GM19372 (cell line): Measurements from ENCODE around the gene U2AF1L4.

Source experiments
- ATAC-seq: cut with Tn5 transposase; IDR thresholded peaks from one replicate; pipeline ENCODE4 v1.9.1; 2021; ENCODE audit warnings: mild to moderate bottlenecking, low read depth, moderate library complexity; ENCODE audit not compliant: unreplicated experiment

The U2AF1L4 gene

GRCh38 chr19:35759697-35760096 is 14.5 kb upstream of the U2AF1L4 start:
- no peak for ATAC-seq

DNA sequence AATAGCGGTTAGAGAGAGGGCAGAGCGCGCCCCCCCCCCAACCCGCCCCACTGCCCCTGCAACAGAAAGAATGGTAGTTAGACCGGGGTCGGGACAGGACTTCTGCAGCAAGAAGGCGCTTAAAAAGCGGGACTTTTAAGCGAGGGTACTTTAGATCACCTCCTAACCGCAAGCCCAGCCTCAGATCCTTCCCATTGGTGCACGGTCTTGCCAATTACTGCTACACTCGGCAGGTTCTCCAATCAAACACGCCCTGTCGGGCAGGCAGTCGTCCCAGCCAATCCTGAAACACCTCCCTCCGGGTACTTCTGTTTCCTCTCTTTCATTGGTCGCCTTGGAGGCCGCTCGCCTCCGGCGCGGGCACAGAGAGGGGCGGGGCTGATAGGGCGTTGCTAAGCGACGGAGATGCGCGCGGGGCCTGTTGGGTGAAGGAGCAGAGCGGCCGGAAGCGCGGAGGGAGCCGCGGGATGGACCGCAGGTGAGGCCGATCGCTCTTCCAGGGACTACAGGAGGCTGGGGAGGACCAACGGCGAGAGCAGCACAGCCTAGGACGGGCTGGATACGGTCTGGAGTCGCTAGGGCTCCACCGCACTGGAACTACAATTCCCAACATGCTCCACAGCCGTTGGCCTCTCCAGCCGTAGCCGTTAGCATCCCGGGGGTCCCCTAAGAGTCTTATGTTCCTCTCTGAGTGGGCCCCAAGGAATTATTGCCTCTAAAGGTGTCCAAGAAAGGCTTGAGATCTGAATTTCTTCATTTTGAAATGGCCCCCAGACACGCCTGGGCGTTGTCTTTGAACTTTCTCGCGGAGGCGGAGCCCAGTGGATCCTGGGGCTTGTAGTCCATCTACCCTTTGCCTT is 12.8 kb upstream of the U2AF1L4 start, which contains the start of gene PROSER3:
Gene PROSER3 (plus strand): TSS at position 428 of the 860 bp plus-strand sequence. CDS start 40 bp downstream, at position 468.
- peak; percentile 97 for ATAC-seq

DNA sequence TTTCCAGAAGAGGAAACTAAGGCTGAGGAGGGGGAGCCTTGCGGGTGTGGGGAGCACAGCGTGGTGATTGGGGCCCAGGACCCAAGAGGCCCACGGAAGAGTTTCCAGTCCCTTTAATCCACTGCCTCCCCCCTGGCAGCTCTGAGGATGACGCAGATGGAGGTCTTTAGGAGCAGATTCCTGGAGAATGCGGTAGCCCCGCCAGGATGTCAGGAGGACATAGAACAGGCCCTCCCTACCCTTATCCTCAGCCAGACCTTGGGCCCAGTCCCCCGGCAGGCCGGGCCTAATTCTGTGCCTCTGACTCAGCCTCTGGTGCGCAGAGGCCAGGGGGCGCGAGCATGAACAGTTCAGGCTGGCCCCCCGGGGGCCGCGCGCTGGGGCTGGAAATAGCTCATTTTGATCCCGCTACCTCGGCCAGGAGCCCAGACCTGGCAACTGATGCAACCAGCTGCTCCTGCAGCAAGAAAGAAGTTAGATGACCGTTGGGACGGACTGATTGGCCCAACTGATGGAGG is 12.1 kb upstream of the U2AF1L4 start:
- no peak for ATAC-seq

- ATAC-seq = no peak
Observed at GRCh38 chr19:35756377-35757230, 11.4 kb upstream of the U2AF1L4 start, which contains the start of gene HSPB6. HSPB6 (minus strand) TSS chr19:35757029; CDS start chr19:35757008, 21 bp downstream.

DNA sequence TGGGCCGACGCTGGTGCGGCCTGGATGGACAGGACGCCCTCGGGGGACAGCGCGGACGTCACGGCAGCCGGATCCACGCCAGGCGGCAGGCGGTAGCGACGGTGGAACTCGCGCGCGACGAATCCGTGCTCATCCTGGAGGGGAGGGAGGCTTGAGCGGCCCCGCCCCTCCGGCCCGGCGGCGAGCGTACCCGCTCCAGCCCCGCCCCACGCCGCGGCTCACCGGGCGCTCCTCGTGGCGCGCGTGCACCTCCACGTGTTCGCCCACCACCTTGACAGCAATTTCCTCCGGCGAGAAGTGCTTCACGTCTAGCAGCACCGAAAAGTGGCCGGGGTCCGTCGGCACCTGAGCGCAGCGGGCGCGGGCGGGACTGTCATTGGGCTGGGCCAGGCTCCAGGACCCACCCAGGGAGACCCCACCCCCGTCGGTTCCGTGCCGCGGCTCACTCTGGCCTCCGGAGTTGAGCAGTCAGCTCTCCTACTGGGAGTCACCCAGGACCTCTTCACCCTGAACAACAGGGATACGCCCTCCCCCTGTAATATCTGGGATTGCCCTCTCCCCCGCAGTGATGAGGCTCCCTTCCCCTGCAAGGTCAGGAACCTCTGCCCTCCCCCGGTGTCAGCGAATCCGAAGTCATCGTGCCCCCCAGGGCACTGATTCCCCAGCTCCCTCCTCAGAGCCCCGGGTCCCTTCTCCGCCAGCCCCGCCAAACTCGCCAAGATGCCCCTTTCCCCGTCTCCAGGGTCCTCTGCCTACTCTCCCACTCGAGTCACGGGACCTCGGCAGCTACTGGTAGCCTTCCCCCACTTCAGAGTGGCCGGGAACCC is 10.5 kb upstream of the U2AF1L4 start:
- no peak for ATAC-seq

DNA sequence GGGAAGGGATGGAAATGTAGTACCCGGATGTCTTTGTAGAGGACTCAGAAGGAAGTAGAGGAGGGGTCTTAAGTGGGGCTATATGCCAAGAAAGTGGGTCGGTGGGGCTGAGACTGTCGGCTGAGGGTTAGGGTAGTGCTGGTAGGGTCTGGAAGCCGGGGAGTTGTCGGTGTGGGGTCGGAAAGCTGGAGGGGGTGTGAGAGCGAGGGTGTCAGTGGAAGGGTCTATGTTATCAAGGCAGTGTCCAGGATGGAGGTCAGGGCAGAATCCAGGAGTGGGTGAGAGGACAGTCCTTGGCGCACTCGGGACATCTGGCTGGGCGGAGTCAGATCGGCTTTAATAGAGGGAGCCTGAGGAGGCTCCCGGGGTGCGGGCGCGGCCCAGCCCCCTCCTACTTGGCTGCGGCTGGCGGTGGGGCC is 9.9 kb upstream of the U2AF1L4 start:
- ATAC-seq = no peak

DNA sequence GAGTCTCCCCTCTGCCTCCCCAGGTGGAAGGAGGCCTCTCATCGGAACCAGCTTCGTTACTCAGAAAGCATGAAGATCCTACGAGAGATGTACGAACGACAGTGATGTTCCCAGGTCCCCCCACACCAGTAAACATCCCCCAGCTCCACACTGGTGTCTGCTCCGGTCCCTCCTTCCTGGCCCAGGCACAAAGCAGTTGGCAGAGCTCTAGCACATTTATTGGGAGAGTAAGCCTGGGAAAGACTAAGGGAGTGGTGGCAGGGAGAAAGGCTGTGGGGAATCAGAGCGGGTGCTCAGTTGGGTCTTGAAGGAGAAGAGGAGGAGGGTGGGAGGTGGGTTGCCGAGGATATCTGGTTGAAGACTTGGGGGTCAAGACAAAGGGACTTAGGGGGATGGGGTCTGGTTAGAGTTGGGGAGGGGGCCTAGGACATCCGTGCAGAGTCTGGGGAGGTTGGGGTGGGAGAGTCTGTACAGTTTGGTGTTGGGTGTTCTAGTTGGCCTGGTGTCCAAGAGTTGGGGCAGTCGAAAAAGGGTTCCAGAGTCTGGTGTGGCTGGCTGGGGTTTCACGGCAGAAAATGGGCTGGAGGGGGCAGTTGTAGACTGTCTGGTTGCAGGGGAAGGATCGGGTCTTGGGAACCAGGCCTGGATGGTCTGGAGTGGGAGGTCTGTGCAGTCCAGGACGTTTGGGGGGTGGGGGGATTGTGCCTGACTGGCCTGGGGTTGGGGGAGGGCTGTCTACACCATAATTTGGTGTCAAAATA is 9.3 kb upstream of the U2AF1L4 start:
- no peak for ATAC-seq

GRCh38 chr19:35753634-35754369 is 8.6 kb upstream of the U2AF1L4 start:
- no peak for ATAC-seq

DNA sequence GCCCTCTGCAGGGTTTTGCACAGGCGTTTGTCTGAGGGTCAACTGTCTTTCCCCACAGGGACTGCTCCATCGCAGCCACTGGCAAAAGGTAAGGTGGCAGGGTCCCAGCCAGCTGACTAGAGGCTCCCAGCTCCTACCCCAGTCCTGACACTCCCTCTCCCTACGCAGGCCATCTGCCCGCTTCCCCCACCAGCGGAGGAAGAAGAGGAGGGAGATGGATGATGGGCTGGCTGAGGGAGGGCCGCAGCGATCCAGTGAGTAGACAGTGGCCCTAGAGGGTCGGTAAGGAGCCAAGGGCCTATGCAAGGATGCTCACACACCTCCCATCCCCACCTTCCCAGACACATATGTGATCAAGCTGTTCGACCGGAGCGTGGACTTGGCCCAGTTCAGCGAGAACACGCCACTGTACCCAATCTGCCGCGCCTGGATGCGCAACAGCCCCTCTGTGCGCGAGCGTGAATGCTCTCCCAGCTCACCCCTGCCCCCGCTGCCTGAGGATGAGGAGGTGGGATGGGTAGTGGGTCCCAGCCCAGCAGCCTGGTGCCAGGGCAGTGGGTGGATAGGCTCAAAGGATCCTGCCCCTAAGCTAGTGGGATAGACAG is 7.6 kb upstream of the U2AF1L4 start:
- ATAC-seq = no peak

- ATAC-seq = no peak
Observed at GRCh38 chr19:35751839-35752745, 6.9 kb upstream of the U2AF1L4 start.

GRCh38 chr19:35750167-35750566 is 4.9 kb upstream of the U2AF1L4 start:
- ATAC-seq = no peak

GRCh38 chr19:35748106-35749020 is 3.1 kb upstream of the U2AF1L4 start, which contains the start of gene LIN37:
LIN37 (plus strand) TSS chr19:35748576; CDS start chr19:35748725, 149 bp downstream.
- peak; percentile 67 for ATAC-seq

GRCh38 chr19:35746531-35746930 is 1.3 kb upstream of the U2AF1L4 start:
- ATAC-seq = no peak

GRCh38 chr19:35746087-35746462 is 857 bp upstream of the U2AF1L4 start:
- no peak for ATAC-seq

- ATAC-seq = peak; percentile 37
Observed at GRCh38 chr19:35744430-35745327, 539 bp downstream of the U2AF1L4 start.
